GM19099 (cell line): ENCODE data around the gene KRTAP10-2.

Source experiments
- POLR2A ChIP-seq: IDR thresholded peaks from 3 replicates; pipeline ENCODE4 v1.6.1; 2011; ENCODE audit warnings: low read depth; ENCODE audit not compliant: insufficient read length; ENCODE audit errors: extremely low read depth

KRTAP10-2 gene

GRCh38 chr21:44571844-44572782, 20.8 kb upstream of the KRTAP10-2 start:
- TF ChIP-seq POLR2A, result no peak

DNA sequence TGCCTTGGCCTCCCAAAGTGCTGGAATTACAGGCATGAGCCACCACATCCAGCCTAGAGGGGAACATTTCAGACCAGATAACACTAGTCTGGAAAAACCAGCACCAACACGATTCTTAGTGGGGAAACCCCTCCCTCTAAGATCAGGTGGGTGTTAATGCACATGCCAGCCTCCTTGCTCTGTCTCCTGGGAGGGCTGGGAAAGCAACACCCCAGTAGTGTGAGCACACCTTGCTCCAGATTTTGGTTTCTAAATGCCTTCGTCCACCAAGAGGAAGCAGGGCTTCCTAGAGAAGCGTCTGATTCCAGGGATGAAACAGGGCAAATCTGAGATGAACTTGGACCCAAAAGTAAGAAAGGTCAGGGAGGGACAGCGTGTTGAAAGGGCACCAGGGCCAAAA, 20.0 kb upstream of the KRTAP10-2 start:
- TF ChIP-seq POLR2A, result no peak

DNA sequence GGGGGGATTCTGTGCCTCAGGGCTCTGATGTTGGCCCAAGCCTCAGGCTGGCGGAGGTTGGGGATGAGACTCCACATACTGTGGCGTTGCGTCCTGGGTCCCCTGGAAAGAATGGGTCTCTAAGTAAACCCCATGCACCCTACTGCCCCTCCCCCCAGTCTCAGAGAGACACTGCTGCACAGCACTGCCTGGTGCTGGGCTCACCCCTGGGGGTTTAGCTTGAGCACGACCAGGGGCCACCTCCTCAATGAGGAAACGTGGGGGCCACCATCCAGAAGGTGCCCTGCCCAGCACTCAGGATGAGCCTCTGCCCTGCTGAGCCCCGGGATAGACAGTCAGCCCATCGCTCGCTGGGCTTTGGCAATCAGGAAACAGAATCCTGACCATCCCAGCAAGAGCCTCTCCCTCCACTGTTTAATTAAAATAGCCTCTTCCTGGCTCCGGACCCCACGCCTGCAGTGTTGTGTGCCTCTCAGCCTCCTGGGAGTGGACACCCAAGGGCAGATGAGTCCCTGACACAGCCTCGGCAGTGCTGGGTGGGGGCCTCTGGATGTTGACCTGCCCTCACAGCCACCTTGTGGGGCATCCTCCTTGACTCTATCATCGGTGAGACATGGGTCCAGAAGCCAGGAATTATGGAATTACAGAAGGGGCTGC, 18.7 kb upstream of the KRTAP10-2 start:
- no peak for TF ChIP-seq POLR2A

GRCh38 chr21:44568667-44569556, 17.6 kb upstream of the KRTAP10-2 start:
- no peak for TF ChIP-seq POLR2A

- no peak for TF ChIP-seq POLR2A
These were observed 17.0 kb upstream of the KRTAP10-2 start for GRCh38 chr21:44568261-44568660.

GRCh38 chr21:44567481-44568171, 16.3 kb upstream of the KRTAP10-2 start:
- no peak for TF ChIP-seq POLR2A

DNA sequence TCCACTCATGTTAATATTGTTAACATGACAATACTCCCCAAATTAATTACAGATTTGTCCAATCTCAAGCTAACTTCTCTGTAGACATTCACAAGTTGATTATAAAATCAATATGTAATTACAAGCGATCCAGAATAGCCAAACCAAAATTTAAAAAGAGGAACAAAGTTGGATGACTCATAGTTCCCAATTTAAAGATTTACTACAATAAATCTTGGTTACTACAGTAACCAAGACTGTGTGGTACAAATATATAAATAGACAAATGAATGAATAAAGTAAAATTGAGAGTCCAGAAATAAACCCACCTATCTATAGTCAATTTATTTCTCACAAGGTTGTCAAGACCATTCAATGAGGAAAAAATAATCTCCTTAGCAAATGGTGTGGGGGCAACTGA, 15.1 kb upstream of the KRTAP10-2 start:
- no peak for TF ChIP-seq POLR2A

- no peak for TF ChIP-seq POLR2A
These were observed 13.7 kb upstream of the KRTAP10-2 start for GRCh38 chr21:44564886-44565598.

GRCh38 chr21:44564099-44564498, 12.8 kb upstream of the KRTAP10-2 start:
- TF ChIP-seq POLR2A, result no peak

GRCh38 chr21:44558695-44559094, 7.4 kb upstream of the KRTAP10-2 start, which contains the start of gene KRTAP10-3:
KRTAP10-3 (minus strand) TSS chr21:44558795; CDS start chr21:44558715, 80 bp downstream.
- TF ChIP-seq POLR2A, result no peak

DNA sequence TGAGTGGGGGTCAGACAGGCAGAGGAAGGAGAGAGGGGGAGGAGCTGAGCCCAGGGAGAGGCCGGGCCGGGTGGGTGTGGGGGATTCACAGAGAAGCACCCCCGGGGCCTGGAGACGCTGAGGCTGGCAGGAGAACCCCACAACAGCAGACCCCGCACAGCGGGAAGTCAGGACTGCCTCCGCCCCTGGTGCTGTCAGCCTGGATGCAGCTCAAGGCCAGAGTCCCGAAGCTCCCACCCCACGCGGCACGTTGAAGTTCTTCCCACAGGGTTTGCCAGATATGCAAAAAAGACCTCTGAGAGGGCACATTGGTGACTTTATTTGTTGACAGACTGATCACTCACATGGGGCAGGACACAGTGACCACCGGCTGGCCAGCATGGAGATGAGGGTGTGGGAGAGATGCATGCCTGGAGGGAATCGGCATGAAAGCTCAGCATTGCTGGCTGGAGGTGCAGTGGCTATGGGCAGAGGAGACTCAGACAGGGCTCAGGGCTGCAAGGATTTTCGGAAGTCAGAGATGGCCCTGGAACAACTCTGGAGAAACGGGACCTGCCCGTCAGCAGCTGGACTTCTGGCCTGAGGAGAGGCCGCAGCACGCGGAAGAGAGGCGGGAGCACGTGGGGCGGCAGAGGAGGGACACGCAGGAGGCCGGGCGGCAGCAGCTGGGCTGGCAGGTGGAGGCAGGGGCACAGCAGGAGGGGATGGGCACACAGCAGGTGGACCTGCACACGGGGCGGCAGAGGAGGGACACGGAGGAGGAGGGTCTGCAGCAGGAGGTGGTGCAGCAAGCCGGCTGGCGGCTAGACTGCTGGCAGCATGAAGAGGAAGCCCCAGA, 6.4 kb upstream of the KRTAP10-2 start:
- TF ChIP-seq POLR2A, result no peak

DNA sequence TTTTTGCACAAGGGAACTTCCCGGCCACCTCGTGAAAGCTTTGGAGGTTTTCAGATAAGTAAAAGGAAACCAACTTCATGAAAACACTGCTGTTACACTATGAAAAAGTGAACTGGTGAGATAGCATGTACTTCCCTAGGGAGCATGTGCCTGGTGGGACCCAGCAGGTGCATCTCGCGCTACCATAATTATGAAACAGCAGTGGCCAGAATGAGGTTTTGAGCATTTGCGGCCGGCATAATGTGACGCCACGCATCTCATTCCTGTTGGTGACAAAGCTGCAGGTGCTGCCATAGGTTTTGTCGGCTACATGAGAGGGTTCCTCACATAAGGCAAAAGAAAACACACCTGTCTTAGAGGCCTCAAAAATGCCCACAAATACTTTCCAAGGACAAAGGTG, 5.6 kb upstream of the KRTAP10-2 start:
- no peak for TF ChIP-seq POLR2A

DNA sequence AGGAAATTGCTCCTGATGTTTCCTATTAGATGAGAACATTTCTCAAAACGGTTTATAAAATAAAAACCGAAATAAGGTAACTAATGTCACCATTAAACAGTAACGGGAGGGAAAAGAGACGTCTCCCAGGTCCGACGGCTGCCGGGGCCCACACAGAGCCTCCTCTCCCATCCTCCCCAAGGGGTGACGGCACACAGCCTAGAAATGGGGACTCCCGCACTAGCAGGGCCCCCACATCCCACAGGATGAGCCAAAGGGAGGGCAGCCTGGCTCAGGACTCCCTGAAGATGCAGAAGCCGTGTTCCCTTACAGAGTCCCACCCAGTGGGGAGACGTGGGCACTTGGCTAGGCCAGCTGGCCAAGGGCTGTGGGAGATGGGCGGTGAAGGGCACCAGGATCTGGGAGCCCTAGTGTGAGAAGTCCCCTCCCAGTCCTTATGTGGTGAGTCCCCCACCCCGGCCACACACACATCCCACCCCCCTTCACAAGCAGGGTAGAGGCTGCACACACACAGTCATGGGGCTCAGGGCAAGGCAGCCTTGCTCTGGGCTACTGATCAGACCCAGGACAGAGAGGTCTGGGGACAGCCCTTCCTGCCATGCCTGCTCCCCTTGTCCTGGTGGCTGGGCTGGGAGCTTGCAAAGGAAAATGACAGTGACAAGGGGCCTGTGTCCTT, 4.0 kb upstream of the KRTAP10-2 start:
- no peak for TF ChIP-seq POLR2A

DNA sequence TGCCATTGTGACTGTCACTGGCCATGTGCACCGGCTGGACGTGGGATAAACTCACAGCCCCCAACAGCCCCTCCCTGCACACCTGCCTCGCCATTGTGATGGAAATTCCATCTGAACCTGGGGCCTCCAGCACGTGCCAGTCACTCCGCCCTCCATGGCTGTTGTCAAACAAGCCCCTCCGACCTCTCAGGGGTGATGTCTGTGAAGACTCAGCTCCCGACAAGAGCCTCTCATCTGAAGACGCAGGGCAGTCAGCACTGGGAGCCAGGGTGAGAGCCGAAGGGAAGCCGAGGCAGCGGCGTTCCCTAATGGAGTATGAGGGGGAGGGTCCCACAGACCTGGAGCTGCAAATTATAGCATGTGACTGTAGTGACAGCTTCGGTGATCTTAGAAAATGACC, 1.4 kb upstream of the KRTAP10-2 start:
- TF ChIP-seq POLR2A, result no peak
